K562 (cell line): Measurements from ENCODE around the gene CDC23. TPM values are rescaled to one million over a fixed set of nuclear protein-coding genes. Genes with fewer than 3 reads are reported as not detected.

Experiments used
- ATAC-seq: fragments of 200-7000 bp; cut with Tn5 transposase; 3 replicates; pipeline ENCODE4 v1.9.1; 2020; ENCODE audit warnings: moderate library complexity
- BruUV-seq: library from RNA; stranded (reverse); fragments of 400-500 nt; replicated peaks from 2 replicates; lab custom pipeline; 2021; lab: Mats Ljungman, UMichigan
- CTCF ChIA-PET: fragments of 300-600 bp; formaldehyde crosslinking; extraction: SDS; loops from one replicate; lab custom pipeline; 2021; ENCODE audit warnings: low intra/inter-chr PET ratio; lab: Yijun Ruan, JAX
- POLR2A ChIA-PET: fragments of 300-600, 350-650 bp; sonication (Branson Sonifier 250); formaldehyde crosslinking; extraction: SDS; loops from one replicate; lab custom pipeline; 2021; ENCODE audit warnings: antibody characterized with exemption, inconsistent platforms; lab: Yijun Ruan, JAX
- DNase-seq, 4 experiments: peaks; one replicate each; pipeline versions ENCODE4 v3.0.0 to v3.0.0-alpha.2; 2011 to 2018; ENCODE audit warnings: low spot score in 3 of 4, mixed read lengths in 3 of 4; ENCODE audit errors: extremely low read depth in 1 of 4
- FAIRE-seq: peaks from 2 replicates; lab custom pipeline; 2011; peaks lifted over from hg19 to GRCh38; lab: Jason Lieb, UNC
- H2AFZ ChIP-seq: 2 replicates; pipeline ENCODE4 v1.6.0; 2011; ENCODE audit warnings: low read depth, low read length, control low read depth, inconsistent platforms
- H3K27ac ChIP-seq: fragments of 200-600 bp; 3 replicates; pipeline ENCODE4 v1.8.0; 2011; ENCODE audit warnings: low read depth, mild to moderate bottlenecking, control low read depth, inconsistent platforms, low read length, moderate library complexity, mixed read lengths; ENCODE audit errors: extremely low read depth
- H3K27me3 ChIP-seq, 2 experiments: fragments of 300-600 bp in 1 of 2; 2 replicates in 1 of 2; 3 replicates in 1 of 2; pipeline versions ENCODE4 v1.6.0 to v1.8.0; 2011; ENCODE audit warnings: inconsistent platforms in 2 of 2, low read length in 2 of 2, mild to moderate bottlenecking in 1 of 2, mixed read lengths in 1 of 2, moderate library complexity in 1 of 2; ENCODE audit not compliant: control insufficient read depth in 2 of 2, insufficient read depth in 2 of 2
- H3K36me3 ChIP-seq: fragments of 300-600 bp; 3 replicates; pipeline ENCODE4 v1.8.0; 2011; ENCODE audit warnings: mild to moderate bottlenecking, low read length, inconsistent platforms; ENCODE audit not compliant: control insufficient read depth, insufficient read depth
- H3K4me1 ChIP-seq, 2 experiments: fragments of 200-600 bp in 1 of 2; replicated peaks in 1 of 2; 2 replicates in 1 of 2; 3 replicates in 1 of 2; pipeline versions ENCODE4 v1.5.1 to v1.8.0; 2011; ENCODE audit warnings: inconsistent platforms in 2 of 2, low read length in 2 of 2, mild to moderate bottlenecking in 1 of 2, mixed read lengths in 1 of 2, moderate library complexity in 1 of 2; ENCODE audit not compliant: control insufficient read depth in 2 of 2, insufficient read depth in 2 of 2
- H3K4me2 ChIP-seq: 2 replicates; pipeline ENCODE4 v1.6.1; 2011; ENCODE audit warnings: low read length, control low read depth, inconsistent platforms, mixed read lengths; ENCODE audit not compliant: insufficient read depth
- H3K4me3 ChIP-seq: fragments of 200-600 bp; sonication (generic), shearing (Covaris generic); 2 replicates; pipeline ENCODE4 v1.5.1; 2016; ENCODE audit warnings: control low read depth, inconsistent platforms
- H3K79me2 ChIP-seq: fragments of 200-600 bp; 3 replicates; pipeline ENCODE4 v1.8.0; 2011; ENCODE audit warnings: low read length, inconsistent platforms; ENCODE audit not compliant: control insufficient read depth, insufficient read depth
- H3K9ac ChIP-seq, 2 experiments: 2 replicates each; pipeline versions ENCODE4 v1.6.0 to v1.6.1; 2011; ENCODE audit warnings: low read depth in 2 of 2, low read length in 2 of 2, control low read depth in 1 of 2, inconsistent platforms in 1 of 2, mild to moderate bottlenecking in 1 of 2, mixed read lengths in 1 of 2; ENCODE audit not compliant: insufficient read depth in 1 of 2
- H3K9me1 ChIP-seq: one replicate; pipeline ENCODE4 v1.6.0; 2011; ENCODE audit warnings: inconsistent platforms, mild to moderate bottlenecking, low read length, moderate library complexity; ENCODE audit not compliant: control insufficient read depth, insufficient read depth
- H3K9me3 ChIP-seq: replicated peaks from 2 replicates; pipeline ENCODE4 v1.5.1; 2011; ENCODE audit warnings: low read depth, low read length, inconsistent platforms; ENCODE audit not compliant: control insufficient read depth, insufficient read depth
- H4K20me1 ChIP-seq: replicated peaks from 2 replicates; pipeline ENCODE4 v1.6.1; 2011; ENCODE audit warnings: low read length, inconsistent platforms, mixed read lengths; ENCODE audit not compliant: control insufficient read depth, insufficient read depth
- ATF4 ChIP-seq: fragments of 450-650 bp; formaldehyde crosslinking; IDR thresholded peaks from 2 replicates; pipeline ENCODE4 v1.4.0; 2022; ENCODE audit warnings: mild to moderate bottlenecking, moderate library complexity
- HNRNPH1 ChIP-seq: fragments of 200-400 bp; formaldehyde crosslinking; optimal IDR thresholded peaks from 2 replicates; pipeline ENCODE3; 2017; ENCODE audit warnings: low read depth, mild to moderate bottlenecking, low read length, moderate library complexity
- KDM4B ChIP-seq, 2 experiments: fragments of 450-650 bp in 1 of 2; sonication (generic) in 1 of 2; IDR thresholded peaks; 2 replicates each; pipeline ENCODE4 v1.6.1; 2016 to 2017; ENCODE audit warnings: borderline replicate concordance in 2 of 2, antibody characterized with exemption in 1 of 2, low read depth in 1 of 2, mild to moderate bottlenecking in 1 of 2
- NCOA4 ChIP-seq: fragments of 450-650 bp; IDR thresholded peaks from 2 replicates; pipeline ENCODE4 v1.6.1; 2018; ENCODE audit warnings: mild to moderate bottlenecking; ENCODE audit not compliant: partially characterized antibody
- PHF20 ChIP-seq: fragments of 450-650 bp; IDR thresholded peaks from 2 replicates; pipeline ENCODE4 v1.6.1; 2018; ENCODE audit not compliant: partially characterized antibody
- POLR3G ChIP-seq: IDR thresholded peaks from 2 replicates; pipeline ENCODE4 v1.6.1; 2011; ENCODE audit not compliant: insufficient read length, insufficient replicate concordance; ENCODE audit errors: extremely low read depth
- PTBP1 ChIP-seq: fragments of 200-400 bp; formaldehyde crosslinking; IDR thresholded peaks from 2 replicates; pipeline ENCODE4 v1.6.1; 2017; ENCODE audit warnings: low read depth, low read length
- RBM15 ChIP-seq: fragments of 200-400 bp; formaldehyde crosslinking; IDR thresholded peaks from 2 replicates; pipeline ENCODE4 v1.6.1; 2018; ENCODE audit warnings: mild to moderate bottlenecking, low read length, moderate library complexity; ENCODE audit not compliant: insufficient read depth
- SRSF1 ChIP-seq: fragments of 200-400 bp; formaldehyde crosslinking; IDR thresholded peaks from 2 replicates; pipeline ENCODE4 v1.6.1; 2017; ENCODE audit warnings: mild to moderate bottlenecking, low read depth, low read length, moderate library complexity
- TCF7 ChIP-seq: sonication (generic); IDR thresholded peaks from 2 replicates; pipeline ENCODE4 v1.6.1; 2016; ENCODE audit warnings: antibody characterized with exemption, borderline replicate concordance
- TGIF2 ChIP-seq: sonication (generic); formaldehyde crosslinking; IDR thresholded peaks from 2 replicates; pipeline ENCODE4 v1.8.1; 2022; ENCODE audit warnings: mild to moderate bottlenecking, missing genetic modification reagents, moderate library complexity
- ZBTB17 ChIP-seq: fragments of 450-650 bp; formaldehyde crosslinking; IDR thresholded peaks from 2 replicates; pipeline ENCODE4 v1.4.0; 2020; ENCODE audit warnings: mild to moderate bottlenecking
- ZHX1 ChIP-seq: fragments of 150-350 bp; conservative IDR thresholded peaks from 2 replicates; pipeline ENCODE4 v1.6.1; 2014; ENCODE audit warnings: low read length
- ZNF668 ChIP-seq: fragments of 250-450 bp; sonication (Bioruptor Pico); IDR thresholded peaks from 2 replicates; pipeline ENCODE4 v1.8.0; 2022; ENCODE audit warnings: mild to moderate bottlenecking, inconsistent platforms
- WGBS: fragments of 100-300 bp; shearing (Covaris generic); methylation state at CpG from one replicate; pipeline ENCODE4 v1.1.6; 2016; ENCODE audit warnings: low coverage, mixed read lengths; ENCODE audit not compliant: insufficient coverage; ENCODE audit errors: missing lambda C conversion rate; 5-methylcytosine and 5-hydroxymethylcytosine counted together
- in situ Hi-C: fragments of 300-500 bp; cut with MboI; formaldehyde crosslinking; loops from 4 replicates; pipeline ENCODE4 v1.15.0; 2018; ENCODE audit warnings: inconsistent platforms, mixed read lengths
- intact Hi-C: fragments of 100-400 bp; cut with micrococcal nuclease; formaldehyde crosslinking; loops from 2 replicates; pipeline ENCODE4 v1.14.2; 2022
- polyA plus RNA-seq, 8 experiments: library from polyadenylated mRNA; depleted of rRNA in 4 of 8; stranded (reverse) in 5 of 8; unstranded in 3 of 8; fragments of >200 nt; fragmentation: Nextera tagmentation in 2 of 8; fragmentation: Illumina TruSeq in 1 of 8; extraction: Ambion mirVana in 2 of 8; extraction: Trizol in 1 of 8; gene quantifications; 2 replicates each; pipeline versions ENCODE4 v1.2.1 to v1.2.3, GENCODE V29; 2011 to 2014; ENCODE audit warnings: inconsistent platforms in 1 of 8, missing spikeins in 1 of 8
- total RNA-seq, 7 experiments: library from RNA; depleted of rRNA in 6 of 7; stranded (reverse); fragments of >200 nt in 6 of 7; fragmentation: Illumina TruSeq in 2 of 7; extraction: Trizol in 2 of 7; gene quantifications; 2 replicates each; pipeline versions ENCODE4 v1.2.1 to v1.2.3, GENCODE V29; 2011 to 2021; ENCODE audit warnings: low replicate concordance in 1 of 7

The CDC23 gene
- total and polyA plus RNA-seq, 9 of the 15 experiments (the other 6 are each of a cell fraction or from before 2014, with no cell fraction given): 34.5 to 157 (median 65.5) TPM

DNA sequence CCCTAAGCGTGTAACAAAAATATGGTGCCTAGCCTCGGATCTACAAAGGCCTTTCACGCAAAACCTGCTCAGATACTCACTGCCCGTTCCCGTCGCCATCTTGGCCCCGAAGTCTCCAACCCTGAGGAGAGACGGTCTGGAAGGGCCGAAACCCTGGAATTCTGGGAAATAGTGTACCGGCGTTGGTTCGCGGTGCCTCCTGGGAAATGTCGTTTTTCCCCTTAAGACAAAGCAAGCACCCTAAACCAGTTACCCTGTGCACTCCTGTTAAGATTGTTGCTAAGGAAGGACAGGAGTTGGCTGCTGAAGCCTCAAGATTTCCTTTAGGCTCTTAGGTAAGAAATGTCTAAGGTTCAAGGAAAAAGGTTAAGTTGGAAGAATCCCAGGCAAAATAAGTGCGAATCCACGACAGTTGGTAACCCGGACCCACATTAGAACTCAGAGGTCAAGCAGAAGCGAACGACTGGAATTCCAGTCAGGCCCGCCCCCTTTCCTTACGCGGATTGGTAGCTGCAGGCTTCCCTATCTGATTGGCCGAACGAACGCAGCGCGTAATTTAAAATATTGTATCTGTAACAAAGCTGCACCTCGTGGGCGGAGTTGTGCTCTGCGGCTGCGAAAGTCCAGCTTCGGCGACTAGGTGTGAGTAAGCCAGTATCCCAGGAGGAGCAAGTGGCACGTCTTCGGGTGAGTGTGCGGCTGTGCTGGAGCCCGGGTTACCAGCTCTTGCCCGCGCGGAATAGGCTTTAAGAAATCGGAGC is 34.4 kb downstream of the CDC23 start, which contains the start of the genes BRD8 and KIF20A:
BRD8 (minus strand) TSS at position 115 of the 761 bp plus-strand sequence; CDS start at position 99, 16 bp downstream.
KIF20A (plus strand) TSS at position 597 of the 761 bp plus-strand sequence. CDS start 569 bp downstream, outside the sequence.
- BruUV-seq: no TSS peak
- H3K4me2 ChIP-seq: peak within 1 kb of the TSS; percentile 95
- DNase-seq (peak; percentile 86 to 98 (median 91)), ATAC-seq (peak; percentile 90), FAIRE-seq (peak; percentile 98)
- peaks cover 57% of the 10 kb centered on the region for H3K79me2 ChIP-seq
- ChIA-PET POLR2A (interaction anchor here (0.6 to 4.6 kb wide), 26 partner anchors 8 to 1561 kb away, joined by 3 to 34 read pairs (median 3); partner anchors contain the start of genes CDC23 and FAM53C), CTCF (interaction anchor here (0.5 to 2.2 kb wide), 3 partner anchors 104 to 314 kb away, joined by 3 to 10 read pairs (median 3); no protein-coding TSS in a partner anchor)
- H3K9me1 ChIP-seq: no peaks in the 10 kb centered on the region
- peak within 1 kb of the TSS; percentile 63 for H3K4me3 ChIP-seq
- under 1% methylated on average over 41 of the region's 41 CpGs for WGBS
- peaks cover 60% of the 10 kb centered on the region for H3K36me3 ChIP-seq
- in situ Hi-C loops (loop anchor here (25.0 kb wide), 1 partner anchor 234 kb away; no protein-coding TSS in a partner anchor), intact Hi-C loops (no loop called here)
- H4K20me1 ChIP-seq: no peaks in the 10 kb centered on the region
- no peaks in the 10 kb centered on the region for H3K9me3 ChIP-seq
- peak within 1 kb of the TSS; percentile 99 for H3K27ac ChIP-seq
- H3K9ac ChIP-seq: peak within 1 kb of the TSS; percentile 90 to 97
- H3K4me1 ChIP-seq: peaks cover 0 to 5% of the 10 kb centered on the region in 2 experiments; a peak in 1 of 5 replicates
- H2AFZ ChIP-seq: peak within 1 kb of the TSS; percentile 99
- no peaks in the 10 kb centered on the region for H3K27me3 ChIP-seq
- TF ChIP-seq ZBTB17 (CRISPR knock-in tag) (no peak), RBM15 (no peak), SRSF1 (no peak), ZNF668 (no peak), KDM4B (IDR thresholded peaks at IDR 0.05; ENCODE audit: borderline replicate concordance in 2 of 2, low read depth in 1 of 2) (no peak), HNRNPH1 (no peak), ZHX1 (no peak; the same call in 1 of the 2 replicates), NCOA4 (no peak), TCF7 (no peak), PTBP1 (no peak), ATF4 (CRISPR knock-in tag) (no peak), TGIF2 (CRISPR knock-in tag) (no peak), POLR3G (no peak), PHF20 (peak; percentile 67)
